Measurements from ENCODE around the gene NLGN2.

- TF ChIP-seq, protein P1, sequence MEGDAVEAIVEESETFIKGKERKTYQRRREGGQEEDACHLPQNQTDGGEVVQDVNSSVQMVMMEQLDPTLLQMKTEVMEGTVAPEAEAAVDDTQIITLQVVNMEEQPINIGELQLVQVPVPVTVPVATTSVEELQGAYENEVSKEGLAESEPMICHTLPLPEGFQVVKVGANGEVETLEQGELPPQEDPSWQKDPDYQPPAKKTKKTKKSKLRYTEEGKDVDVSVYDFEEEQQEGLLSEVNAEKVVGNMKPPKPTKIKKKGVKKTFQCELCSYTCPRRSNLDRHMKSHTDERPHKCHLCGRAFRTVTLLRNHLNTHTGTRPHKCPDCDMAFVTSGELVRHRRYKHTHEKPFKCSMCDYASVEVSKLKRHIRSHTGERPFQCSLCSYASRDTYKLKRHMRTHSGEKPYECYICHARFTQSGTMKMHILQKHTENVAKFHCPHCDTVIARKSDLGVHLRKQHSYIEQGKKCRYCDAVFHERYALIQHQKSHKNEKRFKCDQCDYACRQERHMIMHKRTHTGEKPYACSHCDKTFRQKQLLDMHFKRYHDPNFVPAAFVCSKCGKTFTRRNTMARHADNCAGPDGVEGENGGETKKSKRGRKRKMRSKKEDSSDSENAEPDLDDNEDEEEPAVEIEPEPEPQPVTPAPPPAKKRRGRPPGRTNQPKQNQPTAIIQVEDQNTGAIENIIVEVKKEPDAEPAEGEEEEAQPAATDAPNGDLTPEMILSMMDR (IDR thresholded peaks at IDR 0.05) = no peak
- no peak for TF ChIP-seq EZH2 (IDR thresholded peaks at IDR 0.05; ENCODE audit: borderline replicate concordance, insufficient read depth, low read depth, low read length, poor library complexity, severe bottlenecking)
Measured at GRCh38 chr17:7404737-7405349, 2.8 kb upstream of the NLGN2 start.
